Measurements from ENCODE around the gene IDH1. TPM values are rescaled to one million over a fixed set of nuclear protein-coding genes. Genes with fewer than 3 reads are reported as not detected.
A peak's percentile ranks its signal among the peaks of the same experiment; 100 is the strongest.

Gene IDH1
- total and polyA plus RNA-seq, 2 of the 8 experiments (the other 6 are each of a cell fraction or from before 2014, with no cell fraction given), result 174 to 398 TPM

GRCh38 chr2:208253600-208254117, 1.2 kb downstream of the IDH1 start:
- Histone ChIP-seq H3K79me2 (ENCODE audit: control insufficient read depth in 1 of 2, insufficient read depth in 2 of 2, low read length in 2 of 2) (peaks cover 3 to 30% of the 10 kb centered on the region in 2 experiments; a peak in 3 of 4 replicates), H3K9me3 (ENCODE audit: insufficient read depth in 2 of 2, low read depth in 1 of 2, low read length in 1 of 2) (no peaks in the 10 kb centered on the region), H3K23me2 (ENCODE audit: low read depth, low read length) (peaks cover 2% of the 10 kb centered on the region; the same call in 1 of the 2 replicates), H4K8ac (ENCODE audit: extremely low read depth, insufficient read depth, low read length) (no peak overlapping the region), H2BK5ac (ENCODE audit: low read depth, low read length) (no peak overlapping the region), H3K14ac (ENCODE audit: insufficient read length) (no peak overlapping the region), H3K79me1 (ENCODE audit: low read depth, low read length) (0 out of 2 replicates have a peak, but pooled peaks cover 3% of the 10 kb centered on the region), H2BK12ac (ENCODE audit: low read depth, low read length) (no peak overlapping the region), H4K91ac (replicated peaks; ENCODE audit: insufficient read length, low read length) (no peak overlapping the region), H2AFZ (ENCODE audit: low read length) (no peak overlapping the region), H3K27ac (ENCODE audit: low read depth, low read length) (no peak overlapping the region), H3K23ac (ENCODE audit: insufficient read length) (no peak overlapping the region), H2BK15ac (ENCODE audit: low read length) (no peak overlapping the region), H3K9ac (replicated peaks in 1 of 4; ENCODE audit: extremely low read depth in 1 of 4, low read depth in 3 of 4, low read length in 3 of 4) (peak overlapping the region in 3 of 4 experiments; percentile 3 to 84 (median 82); a peak in 4 of 7 replicates), H3K4ac (replicated peaks; ENCODE audit: insufficient read length, low read depth, low read length) (no peak overlapping the region), H3K4me2 (ENCODE audit: insufficient read depth in 1 of 2, low read depth in 2 of 2, low read length in 2 of 2) (peak overlapping the region; percentile 70 to 85), H3K18ac (ENCODE audit: extremely low read depth, low read length) (peak overlapping the region; percentile 4; the same call in 1 of the 2 replicates), H3K4me1 (replicated peaks in 1 of 4; ENCODE audit: control insufficient read depth in 3 of 4, insufficient read depth in 4 of 4, low read length in 3 of 4) (peaks cover 0 to 5% (median 3%) of the 10 kb centered on the region in 4 experiments; a peak in 2 of 7 replicates), H3K56ac (replicated peaks; ENCODE audit: insufficient read length, low read depth, low read length) (peak overlapping the region; percentile 24), H2AK5ac (ENCODE audit: low read depth, low read length) (no peak overlapping the region), H3K4me3 (ENCODE audit: extremely low read depth in 1 of 4, insufficient read depth in 2 of 4, low read depth in 3 of 4, low read length in 4 of 4) (peak overlapping the region; percentile 85 to 100 (median 99)), H4K20me1 (replicated peaks in 1 of 2; ENCODE audit: control insufficient read depth in 1 of 2, insufficient read depth in 2 of 2, low read length in 2 of 2) (peaks cover 0 to 1% of the 10 kb centered on the region in 2 experiments), H2BK20ac (ENCODE audit: low read length) (no peak overlapping the region), H3K27me3 (replicated peaks in 1 of 4; ENCODE audit: control insufficient read depth in 3 of 4, extremely low read depth in 1 of 4, insufficient read depth in 3 of 4, low read length in 3 of 4) (no peaks in the 10 kb centered on the region), H2BK120ac (replicated peaks; ENCODE audit: low read depth, low read length) (no peak overlapping the region), H3K36me3 (ENCODE audit: control insufficient read depth in 2 of 4, insufficient read depth in 4 of 4, low read length in 3 of 4) (peaks cover 4 to 48% (median 21%) of the 10 kb centered on the region in 4 experiments), H4K5ac (ENCODE audit: insufficient read length, low read depth, low read length) (peak overlapping the region; percentile 27)
- no peak for DNase-seq (ENCODE audit: low read depth in 1 of 2, low spot score in 2 of 2)
- WGBS, 2 experiments (ENCODE audit: extremely low coverage in 1 of 2, insufficient coverage in 1 of 2, insufficient read length in 1 of 2, insufficient replicate concordance in 2 of 2, low coverage in 1 of 2, low lambda C conversion rate in 2 of 2, missing lambda C conversion rate in 1 of 2), result 32% methylated on average over 7 of the region's 7 CpGs; no CpG with 5 or more reads in 1 of the 2 experiments
- ChIA-PET CTCF (ENCODE audit: partially characterized antibody) (interaction anchor here (0.7 to 6.2 kb wide), 12 partner anchors 15 to 155 kb away, joined by 3 to 53 read pairs (median 3); partner anchors contain the start of gene C2orf80), POLR2A (ENCODE audit: partially characterized antibody) (interaction anchor here (1.0 to 7.0 kb wide), 16 partner anchors 10 to 152 kb away, joined by 3 to 68 read pairs (median 4); partner anchors contain the start of gene PIKFYVE)
- FAIRE-seq, result no peak
- TF ChIP-seq TAF1 (IDR thresholded peaks at IDR 0.05; ENCODE audit: low read depth, low read length), result no peak
- no peak for TF ChIP-seq GABPA (IDR thresholded peaks at IDR 0.05; ENCODE audit: borderline replicate concordance, insufficient read depth, low read length)
- TF ChIP-seq JUN (IDR thresholded peaks at IDR 0.05; ENCODE audit: low read depth, low read length), result no peak
- TF ChIP-seq GTF2F1 (IDR thresholded peaks at IDR 0.05; ENCODE audit: borderline replicate concordance, low read depth, low read length), result no peak
- no peak for TF ChIP-seq JUND (IDR thresholded peaks at IDR 0.05; ENCODE audit: low read length)
- no peak for TF ChIP-seq ASH2L (IDR thresholded peaks at IDR 0.05; ENCODE audit: low read length)
- no peak for TF ChIP-seq SIX5 (IDR thresholded peaks at IDR 0.05; ENCODE audit: low read depth, low read length)
- TF ChIP-seq KDM4A (IDR thresholded peaks at IDR 0.05; ENCODE audit: low read depth, low read length, severe bottlenecking), result no peak
- no peak for TF ChIP-seq EZH2 (IDR thresholded peaks at IDR 0.05; ENCODE audit: low read depth, low read length, severe bottlenecking)
- TF ChIP-seq EGR1 (IDR thresholded peaks at IDR 0.05; ENCODE audit: borderline replicate concordance, low read depth, low read length), result no peak
- TF ChIP-seq SIN3A (conservative IDR thresholded peaks at IDR 0.05 in 1 of 2, IDR thresholded peaks at IDR 0.05 in 1 of 2; ENCODE audit: low read depth in 1 of 2, low read length in 2 of 2), result no peak
- no peak for TF ChIP-seq POLR2AphosphoS5 (IDR thresholded peaks at IDR 0.05; ENCODE audit: low read depth, low read length)
- no peak for TF ChIP-seq CHD2 (IDR thresholded peaks at IDR 0.05; ENCODE audit: low read length)

All from H1 (cell line).